Measurements from ENCODE around the gene ZXDC.

Gene ZXDC

DNA sequence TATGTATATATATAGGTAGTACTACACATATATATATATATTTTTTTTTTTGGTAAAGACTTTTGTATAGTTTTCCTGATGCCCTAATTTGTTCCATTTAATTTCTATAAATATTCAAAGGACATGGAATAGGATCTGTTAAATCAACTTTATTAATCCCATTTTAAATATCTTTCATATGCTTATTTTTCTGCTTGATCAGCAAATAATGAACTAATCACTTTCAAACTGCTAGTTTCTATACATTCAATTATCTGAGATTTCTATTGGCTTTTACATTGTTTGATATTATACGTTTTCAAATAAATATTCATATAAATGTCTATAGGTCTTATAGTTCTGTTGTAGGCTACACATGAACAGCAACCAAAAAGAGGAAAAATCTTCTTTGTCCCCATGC is 21.7 kb downstream of the ZXDC start:
- no peaks in the 10 kb centered on the region for H3K27me3 ChIP-seq (ENCODE audit: insufficient read depth, low read depth, severe bottlenecking)
- no peak overlapping the region for H3K4me3 ChIP-seq (ENCODE audit: low read depth, low read length)
- peaks cover 68% of the 10 kb centered on the region for H3K36me3 ChIP-seq
- H3K9me3 ChIP-seq (ENCODE audit: severe bottlenecking), result no peaks in the 10 kb centered on the region
- DNase-seq, result no peak
- no peak overlapping the region for H3K27ac ChIP-seq
- TF ChIP-seq, protein P1, sequence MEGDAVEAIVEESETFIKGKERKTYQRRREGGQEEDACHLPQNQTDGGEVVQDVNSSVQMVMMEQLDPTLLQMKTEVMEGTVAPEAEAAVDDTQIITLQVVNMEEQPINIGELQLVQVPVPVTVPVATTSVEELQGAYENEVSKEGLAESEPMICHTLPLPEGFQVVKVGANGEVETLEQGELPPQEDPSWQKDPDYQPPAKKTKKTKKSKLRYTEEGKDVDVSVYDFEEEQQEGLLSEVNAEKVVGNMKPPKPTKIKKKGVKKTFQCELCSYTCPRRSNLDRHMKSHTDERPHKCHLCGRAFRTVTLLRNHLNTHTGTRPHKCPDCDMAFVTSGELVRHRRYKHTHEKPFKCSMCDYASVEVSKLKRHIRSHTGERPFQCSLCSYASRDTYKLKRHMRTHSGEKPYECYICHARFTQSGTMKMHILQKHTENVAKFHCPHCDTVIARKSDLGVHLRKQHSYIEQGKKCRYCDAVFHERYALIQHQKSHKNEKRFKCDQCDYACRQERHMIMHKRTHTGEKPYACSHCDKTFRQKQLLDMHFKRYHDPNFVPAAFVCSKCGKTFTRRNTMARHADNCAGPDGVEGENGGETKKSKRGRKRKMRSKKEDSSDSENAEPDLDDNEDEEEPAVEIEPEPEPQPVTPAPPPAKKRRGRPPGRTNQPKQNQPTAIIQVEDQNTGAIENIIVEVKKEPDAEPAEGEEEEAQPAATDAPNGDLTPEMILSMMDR (IDR thresholded peaks at IDR 0.05; ENCODE audit: low read depth, low read length), result no peak

DNA sequence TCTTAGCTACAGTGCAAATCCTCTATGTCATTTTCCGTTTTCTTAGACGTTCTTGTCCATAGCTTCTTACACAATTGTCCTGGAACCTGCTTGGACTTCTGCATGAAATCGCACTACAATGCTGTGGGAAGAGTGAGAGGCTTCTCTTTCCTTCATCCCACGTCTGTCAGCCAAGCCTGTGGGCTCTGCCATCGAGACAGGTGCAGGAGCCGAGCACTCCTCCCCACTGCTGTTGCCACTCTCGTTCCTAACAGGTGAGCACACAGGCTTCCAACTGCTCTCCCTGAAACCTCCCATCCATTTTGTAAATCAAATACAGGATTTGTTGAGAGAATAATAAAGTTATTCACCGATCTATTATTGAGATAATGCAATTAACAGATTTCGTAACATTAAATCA is 23.5 kb downstream of the ZXDC start:
- no peak overlapping the region for H3K4me3 ChIP-seq (ENCODE audit: low read depth, low read length)
- no peak for DNase-seq
- peaks cover 61% of the 10 kb centered on the region for H3K36me3 ChIP-seq
- TF ChIP-seq, protein P1 (IDR thresholded peaks at IDR 0.05; ENCODE audit: low read depth, low read length), result no peak
- no peaks in the 10 kb centered on the region for H3K9me3 ChIP-seq (ENCODE audit: severe bottlenecking)
- no peaks in the 10 kb centered on the region for H3K27me3 ChIP-seq (ENCODE audit: insufficient read depth, low read depth, severe bottlenecking)
- H3K27ac ChIP-seq, result no peak overlapping the region

DNA sequence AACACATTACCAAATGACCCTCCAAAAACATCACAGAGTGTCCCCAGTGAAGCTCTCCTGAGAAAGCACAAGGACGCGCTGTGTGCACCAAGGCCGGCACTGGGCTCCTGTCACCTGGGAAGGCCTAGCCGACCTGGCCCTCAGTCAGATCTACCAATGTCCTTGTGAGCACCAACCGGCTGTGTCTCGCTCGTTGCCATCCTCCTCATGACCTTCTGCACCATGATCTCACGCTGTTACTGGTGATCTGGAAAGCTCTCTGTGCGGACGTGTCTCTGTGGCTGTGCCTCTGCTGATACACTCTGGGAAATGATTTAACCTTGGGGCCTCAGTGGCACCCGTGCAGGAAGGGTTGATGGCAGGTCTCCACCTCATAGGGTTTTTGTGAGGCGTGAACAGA is 24.2 kb downstream of the ZXDC start:
- peaks cover 54% of the 10 kb centered on the region for H3K36me3 ChIP-seq

DNA sequence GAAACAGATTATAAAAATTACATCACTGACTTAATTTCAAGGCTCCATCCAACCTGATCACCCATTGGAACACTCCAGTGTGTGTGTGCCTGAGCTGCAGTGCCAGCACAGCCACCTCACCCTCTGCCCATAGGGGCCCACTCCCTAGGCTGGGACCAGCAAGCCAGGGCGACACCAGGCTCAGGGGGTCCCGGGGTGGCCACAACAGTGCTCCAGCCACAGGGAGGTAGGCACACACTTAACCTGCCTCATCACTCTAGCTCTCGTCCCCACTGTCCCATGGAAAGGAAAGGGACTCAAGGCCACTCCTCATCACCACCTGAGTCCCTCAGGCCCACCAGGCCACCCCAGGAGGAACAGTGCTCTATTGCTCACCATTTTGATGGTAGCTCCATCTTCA is 24.9 kb downstream of the ZXDC start:
- peaks cover 47% of the 10 kb centered on the region for H3K36me3 ChIP-seq

More for the DNA sequence above, 24.2 kb downstream of the ZXDC start:
- TF ChIP-seq, protein P1 (IDR thresholded peaks at IDR 0.05; ENCODE audit: low read depth, low read length), result no peak
- H3K4me3 ChIP-seq (ENCODE audit: low read depth, low read length), result no peak overlapping the region
- DNase-seq, result no peak
- H3K9me3 ChIP-seq (ENCODE audit: severe bottlenecking), result no peaks in the 10 kb centered on the region
- no peak overlapping the region for H3K27ac ChIP-seq
- H3K27me3 ChIP-seq (ENCODE audit: insufficient read depth, low read depth, severe bottlenecking), result no peaks in the 10 kb centered on the region

DNA sequence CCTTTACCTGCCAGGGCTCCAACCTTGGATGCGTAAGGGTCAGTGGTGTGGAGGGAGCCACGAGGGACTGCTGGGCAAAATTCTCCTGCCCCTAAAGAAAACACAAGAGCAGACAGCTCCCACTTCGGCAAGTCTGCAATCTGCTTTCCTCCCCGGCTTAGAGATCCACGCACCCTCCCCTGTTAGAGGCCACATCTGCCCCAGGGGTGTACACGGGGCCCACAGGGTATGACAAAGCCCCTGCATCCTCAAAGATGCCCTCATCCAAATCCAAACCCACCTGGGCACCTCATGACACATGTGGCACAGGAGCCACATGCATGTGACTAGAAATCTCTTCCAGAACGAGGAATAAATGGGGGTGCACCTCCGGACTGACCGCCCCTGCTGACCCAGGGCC is 25.5 kb downstream of the ZXDC start:
- Histone ChIP-seq H3K4me3 (ENCODE audit: low read depth, low read length) (no peak overlapping the region), H3K36me3 (peaks cover 47% of the 10 kb centered on the region), H3K27ac (no peak overlapping the region), H3K27me3 (ENCODE audit: insufficient read depth, low read depth, severe bottlenecking) (no peaks in the 10 kb centered on the region), H3K9me3 (ENCODE audit: severe bottlenecking) (no peaks in the 10 kb centered on the region)
- no peak for DNase-seq
- TF ChIP-seq, protein P1 (IDR thresholded peaks at IDR 0.05; ENCODE audit: low read depth, low read length), result no peak

More for the DNA sequence above, 24.9 kb downstream of the ZXDC start:
- TF ChIP-seq, protein P1 (IDR thresholded peaks at IDR 0.05; ENCODE audit: low read depth, low read length), result no peak
- no peaks in the 10 kb centered on the region for H3K27me3 ChIP-seq (ENCODE audit: insufficient read depth, low read depth, severe bottlenecking)
- H3K27ac ChIP-seq, result no peak overlapping the region
- no peaks in the 10 kb centered on the region for H3K9me3 ChIP-seq (ENCODE audit: severe bottlenecking)
- no peak for DNase-seq
- H3K4me3 ChIP-seq (ENCODE audit: low read depth, low read length), result no peak overlapping the region

DNA sequence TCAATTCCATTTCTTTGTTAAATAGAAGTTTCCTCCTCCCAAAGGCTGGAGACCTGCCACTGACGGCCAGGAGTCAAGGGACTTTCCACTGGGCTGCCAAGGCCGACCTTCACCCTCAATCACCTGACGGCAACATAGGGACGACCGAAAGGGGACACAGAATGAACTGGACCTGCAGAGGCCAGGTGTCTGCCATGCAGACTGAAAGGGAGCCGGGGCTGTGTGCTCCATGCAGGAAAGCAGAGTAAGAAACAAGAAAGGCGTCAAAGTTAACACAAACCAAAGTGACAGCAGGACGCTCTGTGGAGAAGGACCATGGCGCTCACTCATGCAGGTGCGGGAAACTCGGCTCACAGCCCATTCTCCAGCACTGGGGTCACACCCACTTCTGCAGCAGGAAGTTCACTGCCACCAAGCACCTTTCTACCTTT is 26.1 kb downstream of the ZXDC start:
- Histone ChIP-seq H3K27ac (no peak overlapping the region), H3K9me3 (ENCODE audit: severe bottlenecking) (no peaks in the 10 kb centered on the region), H3K4me3 (ENCODE audit: low read depth, low read length) (no peak overlapping the region), H3K36me3 (peaks cover 45% of the 10 kb centered on the region), H3K27me3 (ENCODE audit: insufficient read depth, low read depth, severe bottlenecking) (no peaks in the 10 kb centered on the region)
- no peak for DNase-seq
- TF ChIP-seq, protein P1 (IDR thresholded peaks at IDR 0.05; ENCODE audit: low read depth, low read length), result no peak
